Activated naive CD4-positive, alpha-beta T cell treated with anti-CD3 and anti-CD28 coated beads, Interleukin-2, amount 50 U/mL, for 72 hours (primary cell): ENCODE results near the gene ADRM1. TPM values are rescaled to one million over a fixed set of nuclear protein-coding genes. Genes with fewer than 3 reads are reported as not detected.

Experiments used
- ATAC-seq, 2 donors: fragments of 150-1000 bp; cut with Tn5 transposase; 2 replicates each; pipeline ENCODE4 v1.10.0; 2021; ENCODE audit warnings: mild to moderate bottlenecking in 2 of 2, moderate library complexity in 2 of 2
- DNase-seq, 2 donors: peaks; one replicate each; pipeline ENCODE4 v3.0.0; 2021 to 2022; ENCODE audit warnings: low spot score in 2 of 2
- H3K27ac Mint-ChIP-seq, 2 donors: one replicate each; pipeline ENCODE4 v1.8.0; 2022; ENCODE audit warnings: mild to moderate bottlenecking in 2 of 2, mixed read lengths in 2 of 2
- H3K36me3 Mint-ChIP-seq, 2 donors: one replicate each; pipeline ENCODE4 v1.8.0; 2022; ENCODE audit warnings: mixed read lengths in 2 of 2
- H3K9me3 Mint-ChIP-seq, 2 donors: one replicate each; pipeline ENCODE4 v1.8.0; 2022; ENCODE audit warnings: mixed read lengths in 2 of 2
- total RNA-seq, 2 donors: library from RNA; stranded (reverse); gene quantifications; one replicate each; pipeline ENCODE4 v1.2.3, GENCODE V29; 2022

Gene ADRM1
- total RNA-seq, 2 donors from 2014 or later, result 92.6 to 93.6 TPM

GRCh38 chr20:62289131-62289530, 13.7 kb upstream of the ADRM1 start:
- ATAC-seq (no peak), DNase-seq (no peak)
- H3K9me3 Mint-ChIP-seq, result no peaks in the 10 kb centered on the region
- H3K27ac Mint-ChIP-seq, result peak overlapping the region; percentile 1 to 91
- no peaks in the 10 kb centered on the region for H3K36me3 Mint-ChIP-seq

- H3K27ac Mint-ChIP-seq, result no peak overlapping the region
- no peak for ATAC-seq
- no peak for DNase-seq
- H3K9me3 Mint-ChIP-seq, result no peaks in the 10 kb centered on the region
- no peaks in the 10 kb centered on the region for H3K36me3 Mint-ChIP-seq
Measured at GRCh38 chr20:62289898-62290297, 12.9 kb upstream of the ADRM1 start.

- Mint-ChIP-seq H3K36me3 (no peaks in the 10 kb centered on the region), H3K9me3 (no peaks in the 10 kb centered on the region), H3K27ac (peak overlapping the region; percentile 63 to 79)
- no peak for DNase-seq
- no peak for ATAC-seq
Measured at GRCh38 chr20:62291251-62292066, 11.3 kb upstream of the ADRM1 start.

GRCh38 chr20:62292108-62292507, 10.7 kb upstream of the ADRM1 start:
- no peaks in the 10 kb centered on the region for H3K9me3 Mint-ChIP-seq
- ATAC-seq (no peak), DNase-seq (no peak)
- no peak overlapping the region for H3K27ac Mint-ChIP-seq
- no peaks in the 10 kb centered on the region for H3K36me3 Mint-ChIP-seq

- Mint-ChIP-seq H3K36me3 (no peaks in the 10 kb centered on the region), H3K27ac (peak overlapping the region in 1 of 2 donors; percentile 50), H3K9me3 (no peaks in the 10 kb centered on the region)
- DNase-seq (no peak), ATAC-seq (no peak)
Measured at GRCh38 chr20:62293111-62293784, 9.5 kb upstream of the ADRM1 start.

GRCh38 chr20:62293946-62294345, 8.9 kb upstream of the ADRM1 start:
- Mint-ChIP-seq H3K27ac (no peak overlapping the region), H3K9me3 (no peaks in the 10 kb centered on the region), H3K36me3 (no peaks in the 10 kb centered on the region)
- DNase-seq, result no peak
- ATAC-seq, result no peak

- DNase-seq (no peak), ATAC-seq (no peak)
- Mint-ChIP-seq H3K36me3 (no peaks in the 10 kb centered on the region), H3K27ac (peak overlapping the region in 1 of 2 donors; percentile 22), H3K9me3 (no peaks in the 10 kb centered on the region)
Measured at GRCh38 chr20:62294516-62294915, 8.3 kb upstream of the ADRM1 start.

GRCh38 chr20:62296724-62297448, 5.9 kb upstream of the ADRM1 start:
- H3K36me3 Mint-ChIP-seq, result peaks cover 0 to 2% of the 10 kb centered on the region in 2 donors
- ATAC-seq (no peak), DNase-seq (no peak)
- no peak overlapping the region for H3K27ac Mint-ChIP-seq
- no peaks in the 10 kb centered on the region for H3K9me3 Mint-ChIP-seq

- Mint-ChIP-seq H3K9me3 (no peaks in the 10 kb centered on the region), H3K36me3 (peaks cover 0 to 5% of the 10 kb centered on the region in 2 donors), H3K27ac (no peak overlapping the region)
- no peak for DNase-seq
- ATAC-seq, result no peak
Measured at GRCh38 chr20:62297449-62298227, 5.2 kb upstream of the ADRM1 start.

- peaks cover 4 to 9% of the 10 kb centered on the region in 2 donors for H3K36me3 Mint-ChIP-seq
- no peak for ATAC-seq
- H3K27ac Mint-ChIP-seq, result no peak overlapping the region
- DNase-seq, result no peak
- H3K9me3 Mint-ChIP-seq, result no peaks in the 10 kb centered on the region
Measured at GRCh38 chr20:62298577-62299249, 4.1 kb upstream of the ADRM1 start.

- Mint-ChIP-seq H3K27ac (no peak overlapping the region), H3K9me3 (no peaks in the 10 kb centered on the region), H3K36me3 (peaks cover 13 to 19% of the 10 kb centered on the region in 2 donors)
- DNase-seq (no peak), ATAC-seq (no peak)
Measured at GRCh38 chr20:62299666-62300236, 3.0 kb upstream of the ADRM1 start.

- DNase-seq, result no peak
- ATAC-seq, result no peak
- Mint-ChIP-seq H3K36me3 (peaks cover 13 to 22% of the 10 kb centered on the region in 2 donors), H3K9me3 (no peaks in the 10 kb centered on the region), H3K27ac (no peak overlapping the region)
Measured at GRCh38 chr20:62300319-62300718, 2.5 kb upstream of the ADRM1 start.

- H3K27ac Mint-ChIP-seq, result peak overlapping the region; percentile 44 to 98
- H3K9me3 Mint-ChIP-seq, result no peaks in the 10 kb centered on the region
- H3K36me3 Mint-ChIP-seq, result peaks cover 13 to 31% of the 10 kb centered on the region in 2 donors
- ATAC-seq (no peak), DNase-seq (no peak)
Measured at GRCh38 chr20:62301111-62301668, 1.6 kb upstream of the ADRM1 start.

GRCh38 chr20:62301773-62302340, 940 bp upstream of the ADRM1 start:
- ATAC-seq (peak; percentile 60 to 63), DNase-seq (peak; percentile 85 to 88)
- H3K27ac Mint-ChIP-seq, result peak overlapping the region; percentile 98 to 100
- no peaks in the 10 kb centered on the region for H3K9me3 Mint-ChIP-seq
- peaks cover 13 to 31% of the 10 kb centered on the region in 2 donors for H3K36me3 Mint-ChIP-seq

- peaks cover 13 to 31% of the 10 kb centered on the region in 2 donors for H3K36me3 Mint-ChIP-seq
- ATAC-seq, result no peak
- H3K27ac Mint-ChIP-seq, result peak overlapping the region; percentile 14 to 98
- DNase-seq, result no peak
- H3K9me3 Mint-ChIP-seq, result no peaks in the 10 kb centered on the region
Measured at GRCh38 chr20:62303062-62303339, 204 bp downstream of the ADRM1 start.
